Measurements from ENCODE around the gene VIP. TPM values are rescaled to one million over a fixed set of nuclear protein-coding genes. Genes with fewer than 3 reads are reported as not detected.
A peak's percentile ranks its signal among the peaks of the same experiment; 100 is the strongest.
"Not testable (repeated sequence)": the region's sequence is repeated elsewhere in the genome, so short reads cannot be mapped to it uniquely, and the experiment has no call there.

The VIP gene
- polyA plus RNA-seq, 1 of the 3 experiments (the other 2 are of a cell fraction), result 2.5 TPM

DNA sequence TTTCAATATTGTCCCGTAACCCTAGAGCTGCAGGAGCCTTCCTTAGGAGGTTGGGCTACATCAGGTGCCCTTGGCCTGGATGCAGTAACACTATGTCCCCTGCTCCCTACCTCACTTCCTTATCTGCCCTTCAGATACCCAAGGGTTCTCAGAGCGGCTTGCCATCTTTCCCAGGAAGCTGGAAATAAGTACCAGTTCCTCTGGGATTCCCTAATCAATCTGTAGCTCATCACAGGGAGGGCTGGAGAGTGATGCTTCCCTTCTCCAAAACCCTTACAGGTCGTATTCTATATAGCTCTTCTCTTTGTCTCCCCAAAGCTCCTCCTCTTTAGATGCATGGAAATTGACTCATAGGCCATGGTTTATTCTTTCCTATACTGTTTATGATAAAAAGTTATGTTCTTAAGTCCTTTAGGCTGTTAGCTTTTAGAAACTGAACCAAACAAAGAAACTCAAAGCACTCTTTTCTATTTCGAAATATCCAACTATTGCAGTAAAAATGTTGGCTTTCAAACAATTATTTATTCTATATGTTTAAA, 48.7 kb upstream of the VIP start:
- Histone ChIP-seq H3K4me2 (peak overlapping the region; percentile 66; the same call in 1 of the 2 replicates), H3K4me3 (ENCODE audit: low read depth in 2 of 2, low read length in 1 of 2) (no peak overlapping the region), H3K9me2 (no peaks in the 10 kb centered on the region), H3K9me3 (no peaks in the 10 kb centered on the region), H3K36me3 (replicated peaks in 1 of 2; ENCODE audit: control insufficient read depth in 1 of 2, insufficient read depth in 2 of 2, low read length in 1 of 2) (peaks cover 0 to 5% of the 10 kb centered on the region in 2 experiments), H4K20me1 (ENCODE audit: insufficient read depth) (no peaks in the 10 kb centered on the region), H3F3A (replicated peaks; ENCODE audit: insufficient read depth) (peaks cover 25% of the 10 kb centered on the region), H3K9ac (peak overlapping the region; percentile 39; the same call in 1 of the 2 replicates), H3K27ac (ENCODE audit: low read depth in 2 of 2, low read length in 1 of 2) (peak overlapping the region; percentile 58 to 92), H3K27me3 (ENCODE audit: insufficient read depth) (no peaks in the 10 kb centered on the region), H3K79me2 (ENCODE audit: insufficient read depth) (peaks cover 80% of the 10 kb centered on the region), H2AFZ (ENCODE audit: low read depth) (peak overlapping the region; percentile 47; the same call in 1 of the 2 replicates), H3K4me1 (ENCODE audit: control insufficient read depth in 1 of 2, insufficient read depth in 2 of 2, low read depth in 1 of 2, low read length in 1 of 2) (no peaks in the 10 kb centered on the region; a peak in 2 of 4 replicates)
- ChIA-PET POLR2A (no interaction called here), CTCF (interaction anchor here (1.2 to 3.0 kb wide), 5 partner anchors 11 to 216 kb away, joined by 3 to 8 read pairs (median 6); no protein-coding TSS in a partner anchor)
- DNase-seq, result no peak
- TF ChIP-seq JUND (IDR thresholded peaks at IDR 0.05) (no peak), TAF1 (IDR thresholded peaks at IDR 0.05; ENCODE audit: borderline replicate concordance, low read depth, low read length) (no peak), NRF1 (IDR thresholded peaks at IDR 0.05; ENCODE audit: low read depth, low read length) (no peak), MAX (IDR thresholded peaks at IDR 0.05; ENCODE audit: low read depth) (no peak), RFX5 (IDR thresholded peaks at IDR 0.05; ENCODE audit: low read length) (no peak), NFIC (IDR thresholded peaks at IDR 0.05; ENCODE audit: borderline replicate concordance) (no peak), REST (IDR thresholded peaks at IDR 0.05; ENCODE audit: low read depth, low read length) (no peak), USF2 (IDR thresholded peaks at IDR 0.05; ENCODE audit: borderline replicate concordance, low read depth, low read length) (no peak), FOXM1 (IDR thresholded peaks at IDR 0.05; ENCODE audit: low read depth) (no peak), RAD21 (IDR thresholded peaks at IDR 0.05; ENCODE audit: low read length) (no peak), RCOR1 (IDR thresholded peaks at IDR 0.05; ENCODE audit: low read length) (no peak), TEAD4 (IDR thresholded peaks at IDR 0.05; ENCODE audit: borderline replicate concordance, insufficient read depth) (no peak), ZBTB33 (IDR thresholded peaks at IDR 0.05; ENCODE audit: borderline replicate concordance, low read depth) (no peak), CHD2 (IDR thresholded peaks at IDR 0.05; ENCODE audit: low read length, partially characterized antibody) (no peak), FOXJ3 (CRISPR knock-in tag; IDR thresholded peaks at IDR 0.05) (no peak), MXI1 (IDR thresholded peaks at IDR 0.05; ENCODE audit: low read depth, low read length) (no peak)
- TF ChIP-seq, protein P1, sequence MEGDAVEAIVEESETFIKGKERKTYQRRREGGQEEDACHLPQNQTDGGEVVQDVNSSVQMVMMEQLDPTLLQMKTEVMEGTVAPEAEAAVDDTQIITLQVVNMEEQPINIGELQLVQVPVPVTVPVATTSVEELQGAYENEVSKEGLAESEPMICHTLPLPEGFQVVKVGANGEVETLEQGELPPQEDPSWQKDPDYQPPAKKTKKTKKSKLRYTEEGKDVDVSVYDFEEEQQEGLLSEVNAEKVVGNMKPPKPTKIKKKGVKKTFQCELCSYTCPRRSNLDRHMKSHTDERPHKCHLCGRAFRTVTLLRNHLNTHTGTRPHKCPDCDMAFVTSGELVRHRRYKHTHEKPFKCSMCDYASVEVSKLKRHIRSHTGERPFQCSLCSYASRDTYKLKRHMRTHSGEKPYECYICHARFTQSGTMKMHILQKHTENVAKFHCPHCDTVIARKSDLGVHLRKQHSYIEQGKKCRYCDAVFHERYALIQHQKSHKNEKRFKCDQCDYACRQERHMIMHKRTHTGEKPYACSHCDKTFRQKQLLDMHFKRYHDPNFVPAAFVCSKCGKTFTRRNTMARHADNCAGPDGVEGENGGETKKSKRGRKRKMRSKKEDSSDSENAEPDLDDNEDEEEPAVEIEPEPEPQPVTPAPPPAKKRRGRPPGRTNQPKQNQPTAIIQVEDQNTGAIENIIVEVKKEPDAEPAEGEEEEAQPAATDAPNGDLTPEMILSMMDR (IDR thresholded peaks at IDR 0.05), result no peak
- TF ChIP-seq, protein P2, sequence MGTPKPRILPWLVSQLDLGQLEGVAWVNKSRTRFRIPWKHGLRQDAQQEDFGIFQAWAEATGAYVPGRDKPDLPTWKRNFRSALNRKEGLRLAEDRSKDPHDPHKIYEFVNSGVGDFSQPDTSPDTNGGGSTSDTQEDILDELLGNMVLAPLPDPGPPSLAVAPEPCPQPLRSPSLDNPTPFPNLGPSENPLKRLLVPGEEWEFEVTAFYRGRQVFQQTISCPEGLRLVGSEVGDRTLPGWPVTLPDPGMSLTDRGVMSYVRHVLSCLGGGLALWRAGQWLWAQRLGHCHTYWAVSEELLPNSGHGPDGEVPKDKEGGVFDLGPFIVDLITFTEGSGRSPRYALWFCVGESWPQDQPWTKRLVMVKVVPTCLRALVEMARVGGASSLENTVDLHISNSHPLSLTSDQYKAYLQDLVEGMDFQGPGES (IDR thresholded peaks at IDR 0.05; ENCODE audit: low read depth, low read length), result no peak
- 44% methylated on average over 4 of the region's 4 CpGs for WGBS (ENCODE audit: low lambda C conversion rate)

GRCh38 chr6:152703750-152704149, 46.8 kb upstream of the VIP start:
- H3K4me1 ChIP-seq (ENCODE audit: control insufficient read depth in 1 of 2, insufficient read depth in 2 of 2, low read depth in 1 of 2, low read length in 1 of 2); H2AFZ ChIP-seq (ENCODE audit: low read depth); DNase-seq; POLR2A ChIA-PET; H3K27me3 ChIP-seq (ENCODE audit: insufficient read depth); H3K27ac ChIP-seq (ENCODE audit: low read depth in 2 of 2, low read length in 1 of 2); H3K4me2 ChIP-seq; H4K20me1 ChIP-seq (ENCODE audit: insufficient read depth); H3K9me2 ChIP-seq; H3K9ac ChIP-seq; H3K4me3 ChIP-seq (ENCODE audit: low read depth in 2 of 2, low read length in 1 of 2): not testable (repeated sequence)
- peaks cover 0 to 18% of the 10 kb centered on the region in 2 experiments for H3K36me3 ChIP-seq (replicated peaks in 1 of 2; ENCODE audit: control insufficient read depth in 1 of 2, insufficient read depth in 2 of 2, low read length in 1 of 2)
- peaks cover 84% of the 10 kb centered on the region for H3K79me2 ChIP-seq (ENCODE audit: insufficient read depth)
- peaks cover 12% of the 10 kb centered on the region for H3F3A ChIP-seq (replicated peaks; ENCODE audit: insufficient read depth)
- peaks cover 11% of the 10 kb centered on the region for H3K9me3 ChIP-seq
- CTCF ChIA-PET, result interaction anchor here (1.7 kb wide), 1 partner anchor 14 kb away, joined by 3 read pairs; no protein-coding TSS in a partner anchor
